Stimulated activated CD4-positive, alpha-beta T cell treated with anti-CD3 and anti-CD28 coated beads, Interleukin-15, amount 100 ng/mL, for 1 hour (primary cell): ENCODE data around the gene PRAC2.

Source experiments
- DNase-seq, 2 donors: peaks; one replicate each; pipeline ENCODE4 v3.0.0-alpha.2; 2020; ENCODE audit warnings: low read depth in 1 of 2, low spot score in 1 of 2

Gene PRAC2

GRCh38 chr17:48753794-48754499 lies 31.0 kb downstream of the PRAC2 start:
- DNase-seq, result no peak

DNA sequence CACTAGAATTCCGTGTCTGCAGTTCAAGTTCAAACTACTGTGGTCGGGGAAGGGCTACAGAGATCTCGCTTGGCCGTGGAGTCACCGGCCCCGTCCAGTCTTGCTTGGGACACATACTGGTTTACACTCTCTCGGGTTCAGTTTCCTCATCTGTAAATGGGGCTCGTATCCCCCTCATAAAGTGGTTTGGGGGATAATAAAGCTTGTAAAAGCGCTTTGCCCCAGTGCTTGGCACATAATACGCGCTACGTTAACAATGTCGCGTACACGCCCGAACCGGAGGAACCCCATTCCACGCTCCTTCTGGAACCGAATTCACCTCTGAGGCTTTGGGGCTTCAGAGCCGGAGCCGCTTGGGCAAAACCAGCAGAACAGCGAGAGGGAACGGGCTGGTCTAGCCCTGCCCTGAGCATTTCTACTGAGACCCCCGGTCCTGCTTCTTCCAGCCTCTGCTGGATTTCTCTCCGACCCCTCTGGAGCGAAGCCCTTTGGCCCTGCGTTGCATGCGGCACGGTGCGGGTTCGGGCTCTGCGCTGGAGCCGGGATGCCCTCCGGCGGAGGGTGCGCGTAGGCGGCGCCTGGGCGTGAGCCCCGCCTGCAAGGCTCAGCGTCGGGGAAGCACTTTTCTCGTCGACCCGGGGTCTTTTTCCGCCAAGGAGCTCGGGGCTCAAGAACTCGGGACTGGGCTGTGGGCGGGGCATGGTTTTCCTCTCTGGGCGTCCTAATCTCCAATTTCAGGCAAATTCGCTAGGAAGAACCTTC lies 31.7 kb downstream of the PRAC2 start:
- DNase-seq, result no peak

- DNase-seq, result no peak
Measured at GRCh38 chr17:48755356-48755755, 32.4 kb downstream of the PRAC2 start.

DNA sequence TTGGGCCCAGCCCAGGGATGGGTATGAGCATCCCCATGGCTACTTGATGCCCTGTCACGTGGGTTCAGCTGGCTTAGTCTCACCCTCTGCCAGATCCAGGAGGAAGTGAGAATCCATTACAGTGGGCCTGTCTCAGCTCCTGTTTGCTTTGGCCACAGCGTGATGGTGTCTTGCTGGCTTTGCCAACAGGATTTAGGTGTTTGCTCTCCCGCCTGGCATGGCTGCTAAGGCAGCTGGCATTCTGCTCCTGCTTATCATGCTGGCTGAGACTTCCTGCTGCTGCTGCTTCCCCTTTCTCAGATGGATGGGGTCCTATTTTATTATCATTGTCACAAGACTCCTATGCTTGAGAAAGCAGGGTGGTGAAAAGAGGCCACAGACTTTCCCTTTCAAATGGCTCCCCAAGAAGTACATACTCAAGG lies 33.9 kb downstream of the PRAC2 start:
- DNase-seq, result no peak

GRCh38 chr17:48757524-48757961 lies 34.6 kb downstream of the PRAC2 start:
- no peak for DNase-seq

GRCh38 chr17:48759288-48759687 lies 36.3 kb downstream of the PRAC2 start:
- no peak for DNase-seq

DNA sequence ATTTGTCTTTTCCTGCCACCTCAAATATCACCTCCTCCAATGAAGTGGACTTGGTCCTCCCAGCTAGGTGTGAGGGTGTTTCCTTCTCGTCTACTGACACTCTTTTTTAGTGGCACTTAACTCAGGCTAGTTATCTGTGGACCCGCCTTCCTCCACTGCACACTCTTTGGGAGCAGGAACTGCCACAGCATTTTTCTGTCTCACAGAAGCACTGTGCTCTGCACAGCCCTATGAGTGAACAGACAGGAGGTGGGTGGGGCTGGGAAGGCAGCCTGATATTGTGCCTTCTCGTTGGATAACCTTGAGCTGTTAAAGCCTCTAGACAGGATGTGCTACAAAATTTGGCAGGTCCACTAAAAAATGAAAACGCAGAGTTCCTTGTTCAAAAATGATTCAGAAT lies 37.4 kb downstream of the PRAC2 start:
- DNase-seq, result no peak

GRCh38 chr17:48761114-48761513 lies 38.1 kb downstream of the PRAC2 start:
- no peak for DNase-seq

DNA sequence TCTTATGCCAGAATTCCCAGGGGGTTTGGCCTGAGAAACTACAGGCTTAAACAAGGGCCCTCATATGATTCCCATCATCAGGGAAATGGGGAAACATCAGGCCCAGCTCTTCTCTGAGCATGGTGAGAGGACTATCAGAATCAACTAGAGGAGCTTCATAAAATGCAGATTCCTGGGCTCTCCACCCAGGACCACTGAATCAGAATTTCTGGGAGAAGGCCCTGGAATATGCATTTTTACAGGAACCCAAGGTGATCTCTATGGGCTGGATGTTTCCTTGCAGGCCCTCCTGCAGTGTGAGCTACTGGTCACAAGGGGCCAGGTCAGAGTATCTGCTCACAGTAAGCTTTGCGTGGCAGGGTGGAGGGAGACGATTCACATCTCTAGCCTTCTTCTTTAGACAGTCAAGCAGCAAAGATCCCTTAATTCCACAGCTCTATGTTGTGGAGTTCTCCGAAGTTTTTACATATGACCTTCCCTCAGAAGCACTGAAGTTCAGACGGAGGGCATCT lies 44.3 kb downstream of the PRAC2 start:
- DNase-seq, result no peak

DNA sequence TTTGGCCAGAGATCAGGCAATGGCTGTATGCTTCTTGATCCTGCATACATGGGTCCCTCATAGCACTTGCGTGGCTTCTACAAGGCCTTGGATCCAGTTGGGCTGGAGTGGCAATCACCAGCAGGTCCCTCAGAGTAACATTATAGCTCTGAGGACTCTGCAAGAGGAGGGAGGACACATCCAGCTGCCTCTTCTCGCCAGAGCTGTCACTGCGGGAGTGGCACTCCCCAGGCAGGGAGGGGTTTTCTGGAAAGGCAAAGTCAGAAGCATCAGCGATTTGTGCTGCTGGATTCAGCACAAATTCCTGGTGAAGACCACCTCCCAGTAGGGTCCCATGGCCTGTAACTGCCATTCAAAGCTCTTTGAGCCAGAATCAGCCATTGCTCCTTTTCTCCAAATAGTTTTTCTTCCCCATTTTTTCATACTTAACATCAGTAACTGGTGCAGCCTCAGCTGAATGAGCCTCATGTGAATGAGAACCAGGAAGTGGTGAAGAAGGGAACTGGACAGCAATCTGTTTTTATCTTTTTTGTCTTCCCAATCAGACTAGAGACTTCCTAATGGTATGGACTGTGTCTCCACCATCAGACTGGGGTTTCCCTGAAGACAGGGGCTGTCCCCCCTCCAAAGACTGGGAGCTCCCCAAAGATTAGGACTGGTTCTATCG lies 46.2 kb downstream of the PRAC2 start:
- no peak for DNase-seq

DNA sequence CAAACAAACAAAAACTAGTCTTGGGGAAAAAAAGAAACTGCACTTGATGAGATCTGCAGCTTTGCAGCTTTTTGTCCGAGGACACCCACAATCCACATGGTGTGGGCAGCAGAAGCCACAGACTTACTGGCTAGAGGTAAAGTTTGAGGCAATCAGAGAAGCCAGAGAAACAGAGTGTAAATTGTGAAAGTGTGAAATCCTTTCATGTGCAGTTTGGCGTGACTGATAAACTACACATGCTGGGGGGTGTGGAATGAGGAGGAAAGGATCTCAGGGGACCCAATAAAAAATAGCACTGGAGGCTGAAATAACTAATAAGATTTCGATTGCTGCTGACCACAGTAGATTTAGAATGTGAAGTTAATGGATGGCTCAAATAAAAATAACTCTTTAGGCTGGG lies 48.0 kb downstream of the PRAC2 start:
- DNase-seq, result no peak

- no peak for DNase-seq
Measured at GRCh38 chr17:48773245-48773644, 50.3 kb downstream of the PRAC2 start.
